Neural progenitor cell (in vitro differentiated cells): ENCODE results near the gene TEKTIP1.

Experiments used
- CTCF ChIP-seq: fragments of 200-600 bp; sonication (generic); IDR thresholded peaks from 2 replicates; pipeline ENCODE4 v1.5.1; 2017; ENCODE audit warnings: antibody characterized with exemption, mild to moderate bottlenecking
- EZH2 ChIP-seq: fragments of 200-600 bp; sonication (generic); IDR thresholded peaks from 2 replicates; pipeline ENCODE4 v1.6.1; 2017; ENCODE audit warnings: antibody characterized with exemption, mild to moderate bottlenecking, moderate library complexity

DNA sequence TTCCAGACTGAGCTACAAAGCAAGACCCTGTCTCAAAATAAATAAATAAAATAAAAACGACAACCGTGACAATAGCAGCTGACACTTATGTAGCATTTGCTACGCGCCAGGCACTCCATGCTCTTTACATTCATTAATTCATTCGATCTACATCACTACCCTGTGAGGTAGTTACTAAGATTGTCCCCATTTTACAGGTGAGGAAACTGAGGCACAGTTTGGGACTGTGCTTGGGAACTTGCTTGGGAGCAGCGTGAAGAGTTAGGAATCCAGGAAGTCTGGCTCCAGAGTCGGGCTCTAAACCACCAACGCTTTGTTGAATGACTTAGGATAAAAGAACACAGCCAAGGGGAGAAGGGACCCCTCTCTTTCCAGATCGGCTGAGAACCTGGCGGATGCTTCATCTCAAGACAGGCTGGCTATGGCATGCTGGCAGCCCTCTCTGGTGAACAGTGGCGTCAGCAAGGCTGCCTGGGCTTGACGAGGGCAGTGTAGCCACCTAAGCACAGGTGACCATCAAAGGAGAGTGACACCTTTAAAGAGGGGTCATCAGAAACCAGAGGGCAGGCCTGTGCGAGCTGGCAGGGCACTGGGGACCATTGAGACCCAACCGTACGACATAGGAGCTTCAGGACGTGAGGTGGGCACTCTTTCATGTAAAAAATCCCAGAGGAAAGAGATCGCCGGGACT lies 39.1 kb upstream of the TEKTIP1 start:
- TF ChIP-seq CTCF (no peak), EZH2 (no peak)
